Nucleus accumbens (tissue), 56 donors: ENCODE data around the gene ABI1.

Experiments used
- DNase-seq, 56 donors: peaks; one replicate each; lab custom pipeline; 2025; lab: John Stamatoyannopoulos, UW

Gene ABI1

GRCh38 chr10:26725837-26726727 lies 134.7 kb downstream of the ABI1 start:
- peak in 42 of 56 donors; percentile 5 to 80 (median 31) for DNase-seq

GRCh38 chr10:26723016-26723415 lies 137.7 kb downstream of the ABI1 start:
- DNase-seq = no peak

- no peak for DNase-seq
These were observed 139.2 kb downstream of the ABI1 start for GRCh38 chr10:26721561-26721960.

GRCh38 chr10:26717476-26717875 lies 143.3 kb downstream of the ABI1 start:
- no peak for DNase-seq

- DNase-seq = no peak
These were observed 145.6 kb downstream of the ABI1 start for GRCh38 chr10:26715137-26715487.

GRCh38 chr10:26714415-26715136 lies 146.2 kb downstream of the ABI1 start:
- no peak for DNase-seq

- no peak for DNase-seq
These were observed 149.4 kb downstream of the ABI1 start for GRCh38 chr10:26711324-26711723.

- DNase-seq = no peak
These were observed 153.8 kb downstream of the ABI1 start for GRCh38 chr10:26706936-26707335.

- no peak for DNase-seq
These were observed 154.6 kb downstream of the ABI1 start for GRCh38 chr10:26706206-26706605.

- DNase-seq = no peak
These were observed 156.8 kb downstream of the ABI1 start for GRCh38 chr10:26703974-26704373.

- no peak for DNase-seq
These were observed 157.7 kb downstream of the ABI1 start for GRCh38 chr10:26703096-26703495.

GRCh38 chr10:26700884-26701630 lies 159.7 kb downstream of the ABI1 start:
- no peak for DNase-seq

- no peak for DNase-seq
These were observed 161.1 kb downstream of the ABI1 start for GRCh38 chr10:26699631-26700030.

GRCh38 chr10:26698909-26699308 lies 161.8 kb downstream of the ABI1 start:
- no peak for DNase-seq

GRCh38 chr10:26697922-26698608 lies 162.7 kb downstream of the ABI1 start:
- peak in 1 of 56 donors; percentile 26 for DNase-seq

GRCh38 chr10:26697163-26697921 lies 163.4 kb downstream of the ABI1 start, which contains the start of gene PDSS1:
Gene PDSS1, plus strand, starts transcription at chr10:26697701. Its CDS starts 11 bp downstream, at chr10:26697712.
- DNase-seq = peak in 54 of 56 donors; percentile 23 to 90 (median 77)

GRCh38 chr10:26696786-26697162 lies 164.0 kb downstream of the ABI1 start:
- no peak for DNase-seq
